Esophagus squamous epithelium (tissue), 4 donors: ENCODE data around the gene SLC35F2.

Experiments
- CTCF ChIP-seq, 6 experiments: fragments of 450-650 bp in 4 of 6; fragments of 200-600 bp in 2 of 6; sonication (generic) in 2 of 6; IDR thresholded peaks; one replicate each; pipeline ENCODE4 v1.5.1; 2016 to 2019; ENCODE audit warnings: antibody characterized with exemption in 6 of 6, mild to moderate bottlenecking in 4 of 6, moderate library complexity in 4 of 6
- POLR2A ChIP-seq, 4 donors: fragments of 450-650 bp; IDR thresholded peaks; one replicate each; pipeline ENCODE4 v1.6.1; 2017; ENCODE audit warnings: antibody characterized with exemption in 4 of 4, mild to moderate bottlenecking in 4 of 4, moderate library complexity in 3 of 4

DNA sequence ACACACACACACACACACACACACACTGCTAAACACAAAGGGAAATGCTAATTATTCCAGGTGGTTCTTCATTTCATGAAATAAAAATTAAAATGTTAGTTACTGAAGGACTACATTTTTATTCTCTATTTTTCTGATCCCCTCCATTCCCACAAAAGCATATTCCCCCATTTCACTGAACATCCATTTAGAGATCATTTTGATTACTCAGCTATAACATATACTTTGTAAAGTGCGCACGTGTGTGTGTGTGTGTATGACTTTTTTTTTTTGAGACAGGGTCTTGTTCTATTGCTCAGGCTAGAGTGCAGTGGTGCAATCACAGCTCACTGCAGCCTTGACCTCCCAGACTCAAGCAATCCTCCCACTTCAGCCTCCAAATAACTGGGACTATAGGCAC, 42.6 kb downstream of the SLC35F2 start:
- TF ChIP-seq CTCF (IDR thresholded peaks at IDR 0.05) = no peak
- no peak for TF ChIP-seq POLR2A (IDR thresholded peaks at IDR 0.05)
